GM12875 (cell line): ENCODE data around the gene ARHGAP23.

Experiments
- H3K4me3 ChIP-seq: one replicate; pipeline ENCODE4 v1.5.1; 2011; ENCODE audit warnings: low read depth, low read length, control low read depth
- CTCF ChIP-seq: IDR thresholded peaks from 2 replicates; pipeline ENCODE4 v1.5.1; 2011; ENCODE audit warnings: low read depth, mild to moderate bottlenecking, control low read depth, inconsistent platforms, low read length, moderate library complexity, borderline replicate concordance; ENCODE audit not compliant: insufficient read depth

The ARHGAP23 gene

GRCh38 chr17:38456031-38456815 is 28.0 kb downstream of the ARHGAP23 start:
- no peak for TF ChIP-seq CTCF
- H3K4me3 ChIP-seq = no peak overlapping the region

GRCh38 chr17:38457577-38458371 is 29.5 kb downstream of the ARHGAP23 start:
- TF ChIP-seq CTCF = no peak
- H3K4me3 ChIP-seq = no peak overlapping the region

- no peak for TF ChIP-seq CTCF
- H3K4me3 ChIP-seq = no peak overlapping the region
These were observed 30.3 kb downstream of the ARHGAP23 start for GRCh38 chr17:38458521-38458920.

- TF ChIP-seq CTCF = no peak
- no peak overlapping the region for H3K4me3 ChIP-seq
These were observed 31.3 kb downstream of the ARHGAP23 start for GRCh38 chr17:38459567-38459966.

DNA sequence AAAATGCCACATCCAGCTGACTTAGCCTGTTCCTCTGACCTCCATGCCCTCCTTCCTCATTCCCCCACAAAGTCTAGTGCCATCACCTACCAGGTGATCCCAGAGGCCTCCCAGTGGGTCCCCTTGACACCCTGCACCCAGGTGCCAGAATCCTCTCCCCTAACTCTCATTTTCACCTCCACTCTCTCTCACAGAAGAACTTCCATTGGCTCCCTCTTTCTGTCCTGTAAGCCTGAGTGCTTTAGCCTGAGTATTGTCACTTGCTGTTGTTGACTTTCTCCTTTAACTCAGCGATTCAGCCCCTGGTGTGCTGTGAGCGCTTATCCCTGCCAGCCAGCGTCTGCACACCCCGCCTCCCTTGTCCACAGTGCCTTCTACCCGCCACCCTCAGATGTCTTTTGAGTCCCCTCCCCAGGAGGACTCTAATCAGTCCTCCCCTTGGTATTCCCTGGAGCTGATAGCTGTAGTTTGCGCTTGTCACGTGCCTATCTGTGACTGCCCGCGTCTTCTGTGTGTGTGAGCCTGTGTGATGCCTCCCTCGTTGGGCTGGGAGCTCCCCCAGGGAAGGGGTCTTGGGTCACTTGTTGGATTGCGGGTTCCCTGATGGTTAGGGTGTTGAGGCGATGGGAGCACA is 31.9 kb downstream of the ARHGAP23 start:
- H3K4me3 ChIP-seq = no peak overlapping the region
- no peak for TF ChIP-seq CTCF

DNA sequence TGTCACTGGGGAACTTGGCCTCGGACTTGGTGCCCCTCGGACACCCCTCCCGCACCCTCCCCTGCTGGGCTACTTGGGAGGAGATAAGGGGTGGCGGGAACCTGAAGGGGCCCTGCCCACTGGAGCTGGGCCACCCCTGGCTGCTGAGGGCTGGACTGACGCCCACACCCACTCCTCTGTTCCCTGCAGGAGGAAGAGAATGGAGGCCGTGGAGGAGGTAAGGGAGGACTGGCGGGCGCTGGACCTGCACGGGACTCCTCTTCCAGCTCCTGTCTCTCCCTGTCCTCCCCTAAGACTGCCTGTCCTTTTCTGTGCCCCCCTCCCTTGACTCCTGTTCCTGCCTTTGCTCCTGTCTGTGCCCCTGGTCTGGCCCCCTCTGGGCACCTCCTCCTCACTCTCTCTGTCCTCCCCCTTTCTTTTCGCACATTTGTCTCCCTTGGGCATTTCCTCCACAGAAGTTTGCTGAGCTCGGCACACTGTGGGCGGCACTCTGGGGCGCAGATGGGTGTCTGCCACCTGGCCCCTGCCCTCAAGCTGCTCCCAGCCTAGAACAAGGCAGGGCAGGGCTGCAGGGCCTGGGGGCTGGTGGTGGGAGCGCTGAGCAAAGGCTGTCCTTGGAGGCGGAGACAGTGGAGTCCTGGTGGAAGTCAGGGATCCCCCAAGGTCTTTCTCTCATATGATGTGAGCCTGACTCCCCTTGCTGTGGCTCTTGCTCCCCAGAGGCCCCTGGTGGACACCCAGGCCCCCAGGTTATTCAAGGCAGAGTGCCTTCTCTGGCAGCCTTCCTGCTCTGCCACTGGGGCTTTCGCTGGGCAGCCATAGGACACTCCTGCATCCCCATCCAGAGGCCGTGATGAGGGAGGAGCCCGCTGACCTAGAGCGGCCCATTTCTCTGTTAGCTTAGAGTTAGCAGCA is 32.7 kb downstream of the ARHGAP23 start:
- TF ChIP-seq CTCF = no peak
- no peak overlapping the region for H3K4me3 ChIP-seq
